Measurements from ENCODE around the gene MEGF11. TPM values are rescaled to one million over a fixed set of nuclear protein-coding genes. Genes with fewer than 3 reads are reported as not detected.

Gene MEGF11
- total and polyA plus RNA-seq, 4 donors, result 0.16 to 1.5 (median 0.50) TPM

DNA sequence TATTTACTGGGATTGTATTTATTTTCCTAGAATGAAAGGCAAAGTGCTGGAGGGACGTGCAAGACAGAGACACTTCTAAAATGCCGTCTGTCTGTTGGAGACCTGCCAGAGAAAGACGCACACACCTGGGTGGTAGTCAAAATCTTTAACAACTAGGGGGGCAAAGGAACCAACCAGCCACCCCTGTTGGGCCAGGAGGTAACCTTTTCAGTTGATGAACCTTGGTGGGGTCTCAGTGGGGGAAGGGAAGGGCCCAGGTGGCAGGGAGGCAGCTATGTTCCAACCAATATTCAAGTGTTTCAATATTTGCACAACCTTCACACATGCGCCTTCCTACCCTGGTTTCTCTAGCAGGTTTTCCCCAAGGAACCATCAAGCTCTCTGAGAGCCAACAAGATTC lies 99.0 kb downstream of the MEGF11 start:
- 74 to 84% methylated on average over 4 of the region's 4 CpGs for WGBS, 2 donors
- H3K9me3 ChIP-seq (ENCODE audit: control insufficient read depth in 4 of 4, insufficient read depth in 3 of 4, low read length in 3 of 4), result no peaks in the 10 kb centered on the region
- TF ChIP-seq, protein P1, sequence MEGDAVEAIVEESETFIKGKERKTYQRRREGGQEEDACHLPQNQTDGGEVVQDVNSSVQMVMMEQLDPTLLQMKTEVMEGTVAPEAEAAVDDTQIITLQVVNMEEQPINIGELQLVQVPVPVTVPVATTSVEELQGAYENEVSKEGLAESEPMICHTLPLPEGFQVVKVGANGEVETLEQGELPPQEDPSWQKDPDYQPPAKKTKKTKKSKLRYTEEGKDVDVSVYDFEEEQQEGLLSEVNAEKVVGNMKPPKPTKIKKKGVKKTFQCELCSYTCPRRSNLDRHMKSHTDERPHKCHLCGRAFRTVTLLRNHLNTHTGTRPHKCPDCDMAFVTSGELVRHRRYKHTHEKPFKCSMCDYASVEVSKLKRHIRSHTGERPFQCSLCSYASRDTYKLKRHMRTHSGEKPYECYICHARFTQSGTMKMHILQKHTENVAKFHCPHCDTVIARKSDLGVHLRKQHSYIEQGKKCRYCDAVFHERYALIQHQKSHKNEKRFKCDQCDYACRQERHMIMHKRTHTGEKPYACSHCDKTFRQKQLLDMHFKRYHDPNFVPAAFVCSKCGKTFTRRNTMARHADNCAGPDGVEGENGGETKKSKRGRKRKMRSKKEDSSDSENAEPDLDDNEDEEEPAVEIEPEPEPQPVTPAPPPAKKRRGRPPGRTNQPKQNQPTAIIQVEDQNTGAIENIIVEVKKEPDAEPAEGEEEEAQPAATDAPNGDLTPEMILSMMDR (IDR thresholded peaks at IDR 0.05; ENCODE audit: control extremely low read depth, extremely low read depth), result no peak
- H3K9ac ChIP-seq (ENCODE audit: insufficient read depth in 1 of 2, low read length in 2 of 2), result no peak overlapping the region
- no peak overlapping the region for H3K27ac ChIP-seq (ENCODE audit: low read depth in 1 of 2, low read length in 1 of 2)
- peaks cover 0 to 3% (median 3%) of the 10 kb centered on the region in 3 donors for H3K27me3 ChIP-seq (ENCODE audit: control insufficient read depth in 3 of 3, insufficient read depth in 3 of 3, low read length in 2 of 3)
- DNase-seq, result no peak
- H3K4me3 ChIP-seq, result no peak overlapping the region
- no peaks in the 10 kb centered on the region for H3K36me3 ChIP-seq (ENCODE audit: control insufficient read depth in 4 of 4, insufficient read depth in 4 of 4, low read length in 4 of 4)
- peaks cover 0 to 11% (median 0%) of the 10 kb centered on the region in 5 donors for H3K4me1 ChIP-seq (ENCODE audit: control insufficient read depth in 5 of 5, insufficient read depth in 5 of 5, low read length in 5 of 5)
- no peak for ATAC-seq (ENCODE audit: insufficient read depth, low FRiP score)

DNA sequence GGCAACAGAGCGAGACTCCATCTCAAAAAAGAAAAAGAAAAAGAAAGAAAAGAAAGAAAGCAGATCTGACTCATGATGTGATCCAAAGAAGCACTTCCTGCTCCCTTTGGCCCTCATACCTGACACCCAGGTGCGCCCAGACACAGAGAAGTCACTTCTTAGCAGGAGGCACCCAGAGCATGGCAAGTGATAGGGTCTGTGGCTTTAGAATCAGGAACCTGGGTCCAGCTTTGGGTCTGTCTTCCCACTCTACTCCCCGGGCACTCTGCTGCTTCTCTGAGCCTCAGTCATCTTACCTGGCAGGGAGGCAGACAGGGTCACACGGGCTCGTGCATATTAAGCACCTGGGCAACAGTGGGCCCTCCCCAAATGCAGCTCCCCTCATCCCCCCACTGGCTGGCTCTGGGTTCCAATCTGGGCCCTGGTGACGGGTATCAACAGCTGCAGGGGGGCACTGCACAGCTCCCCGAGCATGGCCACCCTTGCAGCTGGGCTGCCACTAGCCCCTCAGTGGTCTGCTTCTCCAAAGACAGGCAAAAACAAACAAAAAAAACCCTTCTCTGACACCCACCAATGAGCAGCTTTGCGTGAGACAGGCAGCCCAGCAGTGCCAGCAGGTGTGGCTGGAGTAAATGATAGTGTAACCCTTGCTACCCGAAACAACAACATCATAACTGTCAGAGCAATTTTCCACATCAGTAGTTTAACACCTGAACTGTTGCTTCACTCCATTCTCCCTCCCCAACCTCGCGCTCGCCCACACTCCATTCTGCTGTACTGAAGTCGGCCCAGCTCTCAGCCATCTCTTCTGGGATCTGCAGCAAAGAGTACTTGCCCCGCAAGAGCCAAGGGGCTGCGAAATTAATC lies 99.8 kb downstream of the MEGF11 start:
- TF ChIP-seq, protein P1 (IDR thresholded peaks at IDR 0.05; ENCODE audit: control extremely low read depth, extremely low read depth), result no peak
- H3K27ac ChIP-seq (ENCODE audit: low read depth in 1 of 2, low read length in 1 of 2), result no peak overlapping the region
- peaks cover 0 to 3% (median 1%) of the 10 kb centered on the region in 3 donors for H3K27me3 ChIP-seq (ENCODE audit: control insufficient read depth in 3 of 3, insufficient read depth in 3 of 3, low read length in 2 of 3)
- no peaks in the 10 kb centered on the region for H3K36me3 ChIP-seq (ENCODE audit: control insufficient read depth in 4 of 4, insufficient read depth in 4 of 4, low read length in 4 of 4)
- WGBS, 2 donors, result 72 to 78% methylated on average over 15 of the region's 15 CpGs
- H3K4me1 ChIP-seq (ENCODE audit: control insufficient read depth in 5 of 5, insufficient read depth in 5 of 5, low read length in 5 of 5), result peaks cover 0 to 11% (median 0%) of the 10 kb centered on the region in 5 donors
- H3K9ac ChIP-seq (ENCODE audit: insufficient read depth in 1 of 2, low read length in 2 of 2), result no peak overlapping the region
- ATAC-seq (ENCODE audit: insufficient read depth, low FRiP score) (no peak), DNase-seq (no peak)
- no peak overlapping the region for H3K4me3 ChIP-seq
- no peaks in the 10 kb centered on the region for H3K9me3 ChIP-seq (ENCODE audit: control insufficient read depth in 4 of 4, insufficient read depth in 3 of 4, low read length in 3 of 4)

DNA sequence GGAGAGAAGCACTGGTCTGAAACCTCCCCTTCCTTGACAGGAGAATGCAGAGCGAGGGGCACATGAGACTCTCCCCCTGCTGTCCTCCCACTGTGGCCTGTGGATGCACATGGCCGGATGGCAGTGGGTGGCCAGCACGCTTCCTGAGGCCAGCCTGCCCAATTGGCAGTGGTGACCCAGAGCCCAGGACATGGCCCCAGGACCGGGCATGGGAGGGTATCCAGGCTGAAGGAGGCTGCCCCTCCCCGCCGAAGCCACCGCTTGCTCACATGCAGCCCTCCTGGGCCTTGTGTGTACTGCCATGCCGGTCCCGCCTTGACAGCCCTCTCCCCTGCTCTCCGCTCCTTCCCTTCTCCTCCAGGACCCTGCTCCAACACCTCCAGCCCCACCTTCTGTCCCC lies 100.9 kb downstream of the MEGF11 start:
- H3K9me3 ChIP-seq (ENCODE audit: control insufficient read depth in 4 of 4, insufficient read depth in 3 of 4, low read length in 3 of 4), result no peaks in the 10 kb centered on the region
- no peak overlapping the region for H3K27ac ChIP-seq (ENCODE audit: low read depth in 1 of 2, low read length in 1 of 2)
- TF ChIP-seq, protein P1 (IDR thresholded peaks at IDR 0.05; ENCODE audit: control extremely low read depth, extremely low read depth), result no peak
- ATAC-seq (ENCODE audit: insufficient read depth, low FRiP score) (no peak), DNase-seq (no peak)
- H3K27me3 ChIP-seq (ENCODE audit: control insufficient read depth in 3 of 3, insufficient read depth in 3 of 3, low read length in 2 of 3), result peaks cover 0 to 3% (median 0%) of the 10 kb centered on the region in 3 donors
- H3K4me3 ChIP-seq, result no peak overlapping the region
- H3K4me1 ChIP-seq (ENCODE audit: control insufficient read depth in 5 of 5, insufficient read depth in 5 of 5, low read length in 5 of 5), result peaks cover 0 to 11% (median 0%) of the 10 kb centered on the region in 5 donors
- no peaks in the 10 kb centered on the region for H3K36me3 ChIP-seq (ENCODE audit: control insufficient read depth in 4 of 4, insufficient read depth in 4 of 4, low read length in 4 of 4)
- no peak overlapping the region for H3K9ac ChIP-seq (ENCODE audit: insufficient read depth in 1 of 2, low read length in 2 of 2)
- WGBS, 2 donors, result 93 to 94% methylated on average over 10 of the region's 10 CpGs
